A549 (cell line): ENCODE measurements around the gene MLLT3. TPM values are rescaled to one million over a fixed set of nuclear protein-coding genes. Genes with fewer than 3 reads are reported as not detected.
A peak's percentile ranks its signal among the peaks of the same experiment; 100 is the strongest.

ENCODE experiments used
- ATAC-seq, 2 experiments: fragments of 200-7000 bp in 1 of 2; fragments of >200 bp in 1 of 2; cut with Nextera tagmentation in 1 of 2; cut with Tn5 transposase in 1 of 2; 3 replicates each; pipeline versions ENCODE4 v1.8.0 to v1.9.1; 2018 to 2020; ENCODE audit warnings: mild to moderate bottlenecking in 1 of 2, moderate library complexity in 1 of 2
- CTCF ChIA-PET: fragments of 300-600 bp; sonication (Branson Sonifier 250); formaldehyde crosslinking; extraction: SDS; loops from one replicate; lab custom pipeline; 2021; ENCODE audit warnings: antibody characterized with exemption, inconsistent platforms; lab: Yijun Ruan, JAX
- POLR2A ChIA-PET: fragments of 350-600 bp; formaldehyde crosslinking; extraction: SDS; loops from one replicate; lab custom pipeline; 2021; ENCODE audit warnings: antibody characterized with exemption, inconsistent platforms; lab: Yijun Ruan, JAX
- DNase-seq, 2 experiments: peaks; one replicate each; pipeline versions ENCODE4 v3.0.0 to v3.0.0-alpha.2; 2011 to 2016; ENCODE audit warnings: low read depth in 1 of 2, low spot score in 1 of 2
- FAIRE-seq: peaks from 2 replicates; lab custom pipeline; 2011; peaks lifted over from hg19 to GRCh38; lab: Jason Lieb, UNC
- H3K27ac ChIP-seq, 2 experiments: fragments of >200 bp; sonication (Bioruptor Twin); formaldehyde crosslinking; 3 replicates each; pipeline ENCODE4 v1.5.1; 2016 to 2017
- H3K4me1 ChIP-seq: fragments of >200 bp; sonication (Bioruptor Twin); formaldehyde crosslinking; 3 replicates; pipeline ENCODE4 v1.6.1; 2016
- H3K4me2 ChIP-seq: fragments of >200 bp; sonication (Bioruptor Twin); formaldehyde crosslinking; 3 replicates; pipeline ENCODE4 v1.6.1; 2016
- H3K4me3 ChIP-seq: fragments of >200 bp; sonication (Bioruptor Twin); formaldehyde crosslinking; 3 replicates; pipeline ENCODE4 v1.5.1; 2016
- H3K9me3 ChIP-seq: fragments of >200 bp; sonication (Bioruptor Twin); formaldehyde crosslinking; 3 replicates; pipeline ENCODE4 v1.6.1; 2016
- ATOH8 ChIP-seq: fragments of 250-450 bp; sonication (Bioruptor Pico); IDR thresholded peaks from 2 replicates; pipeline ENCODE4 v1.5.0; 2020; ENCODE audit warnings: low read depth, mild to moderate bottlenecking, moderate library complexity
- BHLHE40 ChIP-seq: IDR thresholded peaks from 2 replicates; pipeline ENCODE4 v1.6.1; 2012; ENCODE audit warnings: low read depth, low read length, inconsistent platforms
- CBX2 ChIP-seq: fragments of 200-600 bp; sonication (generic); IDR thresholded peaks from 2 replicates; pipeline ENCODE4 v1.6.1; 2016; ENCODE audit warnings: low read depth, mild to moderate bottlenecking, borderline replicate concordance
- CHD2 ChIP-seq: fragments of 150-350 bp; IDR thresholded peaks from 2 replicates; pipeline ENCODE4 v1.6.1; 2014; ENCODE audit warnings: low read length; ENCODE audit not compliant: partially characterized antibody
- ESRRA ChIP-seq: fragments of 150-350 bp; IDR thresholded peaks from 2 replicates; pipeline ENCODE4 v1.6.1; 2014; ENCODE audit warnings: mild to moderate bottlenecking, low read length, borderline replicate concordance
- HDAC2 ChIP-seq: fragments of 200-600 bp; sonication (generic); IDR thresholded peaks from 2 replicates; pipeline ENCODE4 v1.6.1; 2016
- HES2 ChIP-seq: fragments of >200 bp; sonication (Bioruptor Twin); formaldehyde crosslinking; IDR thresholded peaks from 2 replicates; pipeline ENCODE4 v1.6.1; 2016
- HMGXB4 ChIP-seq: fragments of 250-450 bp; sonication (Bioruptor Pico); IDR thresholded peaks from 2 replicates; pipeline ENCODE4 v1.5.0; 2021; ENCODE audit warnings: mild to moderate bottlenecking, moderate library complexity, borderline replicate concordance
- HOXB13 ChIP-seq: fragments of 250-450 bp; sonication (Bioruptor Pico); IDR thresholded peaks from 2 replicates; pipeline ENCODE4 v1.5.0; 2020; ENCODE audit warnings: low read depth, mild to moderate bottlenecking, moderate library complexity
- JUN ChIP-seq, 2 experiments: fragments of >200 bp; sonication (Bioruptor Twin); formaldehyde crosslinking; IDR thresholded peaks; 2 replicates in 1 of 2; 3 replicates in 1 of 2; pipeline ENCODE4 v1.6.1; 2016 to 2017
- JUNB ChIP-seq: fragments of >200 bp; sonication (Bioruptor Twin); formaldehyde crosslinking; IDR thresholded peaks from 2 replicates; pipeline ENCODE4 v1.6.1; 2016
- KDM1A ChIP-seq: fragments of 200-600 bp; sonication (generic); IDR thresholded peaks from 2 replicates; pipeline ENCODE4 v1.6.1; 2016; ENCODE audit warnings: low read depth, mild to moderate bottlenecking
- NPAS2 ChIP-seq: fragments of 250-450 bp; sonication (Bioruptor Pico); IDR thresholded peaks from 2 replicates; pipeline ENCODE4 v1.8.0; 2022; ENCODE audit warnings: mild to moderate bottlenecking, moderate library complexity, borderline replicate concordance
- RARB ChIP-seq: fragments of 250-450 bp; sonication (Bioruptor Pico); IDR thresholded peaks from 2 replicates; pipeline ENCODE4 v1.8.0; 2021; ENCODE audit warnings: mild to moderate bottlenecking, moderate library complexity
- RCOR1 ChIP-seq: fragments of 150-350 bp; IDR thresholded peaks from 2 replicates; pipeline ENCODE4 v1.6.1; 2014; ENCODE audit warnings: antibody characterized with exemption, low read length, low read depth
- REST ChIP-seq: fragments of 200-600 bp; sonication (generic); IDR thresholded peaks from 2 replicates; pipeline ENCODE4 v1.6.1; 2016; ENCODE audit warnings: antibody characterized with exemption, mild to moderate bottlenecking, moderate library complexity
- USF2 ChIP-seq: fragments of 450-650 bp; IDR thresholded peaks from 2 replicates; pipeline ENCODE4 v1.6.1; 2014; ENCODE audit warnings: antibody characterized with exemption
- ZC3H11A ChIP-seq: fragments of 450-650 bp; IDR thresholded peaks from 2 replicates; pipeline ENCODE4 v1.6.1; 2014; ENCODE audit warnings: antibody characterized with exemption, mild to moderate bottlenecking
- ZFP36 ChIP-seq: fragments of 450-650 bp; IDR thresholded peaks from 2 replicates; pipeline ENCODE4 v1.6.1; 2014; ENCODE audit warnings: borderline replicate concordance; ENCODE audit not compliant: partially characterized antibody
- ZSCAN20 ChIP-seq: fragments of 250-450 bp; sonication (Bioruptor Pico); IDR thresholded peaks from 2 replicates; pipeline ENCODE4 v1.8.0; 2022; ENCODE audit warnings: mild to moderate bottlenecking, moderate library complexity
- WGBS: methylation state at CpG from one replicate; pipeline ENCODE4 v1.1.6; 2017; ENCODE audit errors: missing lambda C conversion rate; 5-methylcytosine and 5-hydroxymethylcytosine counted together
- polyA plus RNA-seq, 4 experiments: library from polyadenylated mRNA; depleted of rRNA in 3 of 4; stranded (reverse); fragments of >200 nt; fragmentation: RNase III in 1 of 4; extraction: RNeasy Plus Mini Kit Qiagen cat#74134 plus additional on column Dnase treatment in 1 of 4; gene quantifications; 2 replicates in 3 of 4; 3 replicates in 1 of 4; pipeline ENCODE4 v1.2.3, GENCODE V29; 2011 to 2017
- TF ChIP-seq, protein P1 (sequence below): IDR thresholded peaks from 2 replicates; pipeline ENCODE4 v1.6.1; 2012
- TF ChIP-seq, protein P2 (sequence below): fragments of 150-350 bp; IDR thresholded peaks from 2 replicates; pipeline ENCODE4 v1.6.1; 2014; ENCODE audit warnings: low read depth, mild to moderate bottlenecking, low read length

The MLLT3 gene
- polyA plus RNA-seq, 2 of the 4 experiments (the other 2 are of a cell fraction) = 14.3 to 47.6 TPM

DNA sequence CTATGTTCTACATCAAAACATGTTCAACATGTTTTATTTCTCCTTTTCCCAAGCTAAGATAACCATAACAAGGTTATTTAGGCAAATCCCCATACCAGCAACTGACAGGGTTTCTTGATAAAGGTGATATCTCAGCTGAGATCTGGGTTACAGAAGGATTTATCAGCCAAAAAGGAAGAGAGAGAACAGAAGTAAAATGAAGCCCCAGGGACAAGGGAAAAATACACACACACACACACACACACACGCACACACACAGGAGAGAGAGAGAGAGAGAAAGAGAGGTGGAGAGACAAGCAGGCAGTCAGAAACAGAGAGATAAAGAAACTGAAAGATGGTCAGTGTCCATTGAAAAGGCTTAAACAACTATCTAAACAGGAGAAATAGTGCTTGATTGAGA is 19.7 kb upstream of the MLLT3 start:
- FAIRE-seq (no peak), DNase-seq (no peak), ATAC-seq (no peak)
- no peaks in the 10 kb centered on the region for H3K4me1 ChIP-seq
- H3K4me2 ChIP-seq = no peak overlapping the region
- ChIA-PET POLR2A (no interaction called here), CTCF (interaction anchor here (0.6 to 7.4 kb wide), 2 partner anchors 16 to 243 kb away, joined by 3 to 47 read pairs; no protein-coding TSS in a partner anchor)
- H3K9me3 ChIP-seq = no peaks in the 10 kb centered on the region
- no peak overlapping the region for H3K27ac ChIP-seq
- H3K4me3 ChIP-seq = no peak overlapping the region
- no peak for TF ChIP-seq HOXB13
- no peak for TF ChIP-seq ZSCAN20 (CRISPR knock-in tag)
- no peak for TF ChIP-seq HES2
- no peak for TF ChIP-seq RARB (CRISPR knock-in tag)
- no peak for TF ChIP-seq RCOR1
- TF ChIP-seq ATOH8 (CRISPR knock-in tag) = no peak
- TF ChIP-seq, protein P1, sequence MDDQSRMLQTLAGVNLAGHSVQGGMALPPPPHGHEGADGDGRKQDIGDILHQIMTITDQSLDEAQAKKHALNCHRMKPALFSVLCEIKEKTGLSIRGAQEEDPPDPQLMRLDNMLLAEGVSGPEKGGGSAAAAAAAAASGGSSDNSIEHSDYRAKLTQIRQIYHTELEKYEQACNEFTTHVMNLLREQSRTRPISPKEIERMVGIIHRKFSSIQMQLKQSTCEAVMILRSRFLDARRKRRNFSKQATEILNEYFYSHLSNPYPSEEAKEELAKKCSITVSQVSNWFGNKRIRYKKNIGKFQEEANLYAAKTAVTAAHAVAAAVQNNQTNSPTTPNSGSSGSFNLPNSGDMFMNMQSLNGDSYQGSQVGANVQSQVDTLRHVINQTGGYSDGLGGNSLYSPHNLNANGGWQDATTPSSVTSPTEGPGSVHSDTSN = no peak
- no peak for TF ChIP-seq HDAC2
- TF ChIP-seq ESRRA = no peak
- TF ChIP-seq ZC3H11A = no peak
- TF ChIP-seq HMGXB4 (CRISPR knock-in tag) = no peak
- no peak for TF ChIP-seq BHLHE40
- no peak for TF ChIP-seq JUN (IDR thresholded peaks at IDR 0.05)
- TF ChIP-seq KDM1A = no peak
- TF ChIP-seq ZFP36 = no peak
- no peak for TF ChIP-seq USF2
- no peak for TF ChIP-seq JUNB
- 79% methylated on average over 1 of the region's 1 CpG for WGBS

- WGBS = 77% methylated on average over 7 of the region's 7 CpGs
- peak; percentile 36 for FAIRE-seq
- H3K9me3 ChIP-seq = no peaks in the 10 kb centered on the region
- no peaks in the 10 kb centered on the region for H3K4me1 ChIP-seq
- no peak for ATAC-seq
- POLR2A ChIA-PET = no interaction called here
- DNase-seq = no peak
- CTCF ChIA-PET = interaction anchor here (0.7 to 7.4 kb wide), 2 partner anchors 14 to 425 kb away, joined by 3 to 47 read pairs; no protein-coding TSS in a partner anchor
- H3K4me3 ChIP-seq = no peak overlapping the region
- H3K27ac ChIP-seq = no peak overlapping the region
- H3K4me2 ChIP-seq = no peak overlapping the region
- TF ChIP-seq, protein P1 = no peak
- TF ChIP-seq NPAS2 (CRISPR knock-in tag) = no peak
- TF ChIP-seq JUN (IDR thresholded peaks at IDR 0.05) = no peak
- TF ChIP-seq, protein P2, sequence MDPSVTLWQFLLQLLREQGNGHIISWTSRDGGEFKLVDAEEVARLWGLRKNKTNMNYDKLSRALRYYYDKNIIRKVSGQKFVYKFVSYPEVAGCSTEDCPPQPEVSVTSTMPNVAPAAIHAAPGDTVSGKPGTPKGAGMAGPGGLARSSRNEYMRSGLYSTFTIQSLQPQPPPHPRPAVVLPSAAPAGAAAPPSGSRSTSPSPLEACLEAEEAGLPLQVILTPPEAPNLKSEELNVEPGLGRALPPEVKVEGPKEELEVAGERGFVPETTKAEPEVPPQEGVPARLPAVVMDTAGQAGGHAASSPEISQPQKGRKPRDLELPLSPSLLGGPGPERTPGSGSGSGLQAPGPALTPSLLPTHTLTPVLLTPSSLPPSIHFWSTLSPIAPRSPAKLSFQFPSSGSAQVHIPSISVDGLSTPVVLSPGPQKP = no peak
- TF ChIP-seq HES2 = no peak
- TF ChIP-seq ZC3H11A = no peak
- TF ChIP-seq RCOR1 = no peak
- no peak for TF ChIP-seq CBX2
- TF ChIP-seq REST = no peak
- TF ChIP-seq CHD2 = no peak
Measured at GRCh38 chr9:20640331-20641187, 18.3 kb upstream of the MLLT3 start.
